Activated CD8-positive, alpha-beta memory T cell treated with anti-CD3 and anti-CD28 coated beads, Interleukin-2, amount 50 U/mL, for 48 hours (primary cell): ENCODE results near the gene SLC38A10.
A peak's percentile ranks its signal among the peaks of the same experiment; 100 is the strongest.

Experiments
- DNase-seq: peaks from one replicate; pipeline ENCODE4 v3.0.0-alpha.2; 2020

The SLC38A10 gene

DNA sequence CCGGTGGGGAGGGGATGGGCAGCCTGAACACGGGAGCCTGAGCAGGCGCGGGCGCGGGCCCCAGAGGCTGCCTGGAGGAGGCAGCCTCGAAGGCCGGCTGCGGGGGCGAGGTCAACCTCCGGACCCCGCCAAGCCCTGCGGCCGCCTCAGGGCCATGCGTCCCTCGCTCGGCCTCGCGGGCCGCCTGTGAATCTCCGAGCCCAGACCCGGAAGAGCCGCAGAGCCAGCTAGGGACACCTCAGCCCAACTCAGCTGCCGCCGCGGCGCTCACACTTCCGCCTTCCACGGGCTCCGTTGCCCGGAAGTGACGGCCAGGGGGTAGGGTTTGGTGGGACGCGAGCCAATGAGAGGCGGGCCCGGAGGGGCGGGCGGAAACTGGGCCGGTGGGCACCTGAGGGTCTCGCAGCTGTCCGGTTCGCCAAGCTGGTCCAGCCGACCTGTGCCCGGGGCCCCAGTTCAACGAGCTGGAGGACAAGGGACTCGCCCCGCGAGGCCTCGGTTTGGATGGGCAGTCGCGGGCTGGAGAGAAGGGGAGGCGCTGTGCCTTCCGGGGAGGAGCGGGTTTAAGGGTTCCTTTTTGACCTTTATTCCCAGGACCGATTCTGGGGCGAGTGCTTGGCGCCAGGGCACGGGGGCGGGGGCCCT lies at the start of gene SLC38A10:
SLC38A10 (minus strand) TSS at position 277 of the 645 bp plus-strand sequence. CDS start 386 bp downstream, outside the sequence.
- DNase-seq = peak; percentile 96

DNA sequence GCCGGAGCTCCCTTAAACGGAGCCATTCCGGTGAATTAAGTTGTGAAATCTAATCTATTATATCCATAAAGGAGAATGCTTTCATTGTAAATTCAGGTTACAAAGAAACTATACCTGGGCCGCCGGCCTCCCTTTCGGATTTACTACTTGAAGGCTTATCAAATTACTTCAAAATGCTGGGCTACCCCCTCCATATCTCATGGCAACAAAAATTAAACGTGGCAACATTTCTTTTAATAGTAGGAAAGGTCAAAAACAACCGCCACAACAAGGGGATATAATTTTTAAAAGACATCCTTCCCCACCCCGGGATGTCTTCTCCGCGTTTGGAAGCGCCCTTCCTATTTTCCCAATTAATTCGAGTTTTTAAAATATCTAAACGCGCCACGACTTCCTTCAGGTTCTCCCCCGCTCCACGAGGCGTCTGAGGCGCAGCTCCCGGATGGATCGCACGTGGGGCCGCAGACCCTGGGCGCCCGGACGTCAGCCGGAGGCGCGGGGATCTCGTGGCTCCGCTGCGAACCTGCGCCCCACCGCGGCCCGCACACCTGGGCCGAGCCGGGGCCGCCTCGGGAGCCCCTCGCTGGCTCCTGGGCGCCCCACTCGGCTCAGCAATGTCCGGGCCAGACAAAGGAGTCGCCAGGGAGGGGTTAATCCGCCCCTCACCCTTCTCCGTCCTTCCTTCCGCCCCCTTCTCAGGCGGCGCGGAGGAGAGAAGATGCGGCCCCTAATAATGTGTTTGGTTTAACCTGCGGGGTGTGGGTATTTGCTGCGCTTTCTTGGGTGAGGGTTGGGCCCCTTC lies 47.4 kb upstream of the SLC38A10 start:
- DNase-seq = no peak

DNA sequence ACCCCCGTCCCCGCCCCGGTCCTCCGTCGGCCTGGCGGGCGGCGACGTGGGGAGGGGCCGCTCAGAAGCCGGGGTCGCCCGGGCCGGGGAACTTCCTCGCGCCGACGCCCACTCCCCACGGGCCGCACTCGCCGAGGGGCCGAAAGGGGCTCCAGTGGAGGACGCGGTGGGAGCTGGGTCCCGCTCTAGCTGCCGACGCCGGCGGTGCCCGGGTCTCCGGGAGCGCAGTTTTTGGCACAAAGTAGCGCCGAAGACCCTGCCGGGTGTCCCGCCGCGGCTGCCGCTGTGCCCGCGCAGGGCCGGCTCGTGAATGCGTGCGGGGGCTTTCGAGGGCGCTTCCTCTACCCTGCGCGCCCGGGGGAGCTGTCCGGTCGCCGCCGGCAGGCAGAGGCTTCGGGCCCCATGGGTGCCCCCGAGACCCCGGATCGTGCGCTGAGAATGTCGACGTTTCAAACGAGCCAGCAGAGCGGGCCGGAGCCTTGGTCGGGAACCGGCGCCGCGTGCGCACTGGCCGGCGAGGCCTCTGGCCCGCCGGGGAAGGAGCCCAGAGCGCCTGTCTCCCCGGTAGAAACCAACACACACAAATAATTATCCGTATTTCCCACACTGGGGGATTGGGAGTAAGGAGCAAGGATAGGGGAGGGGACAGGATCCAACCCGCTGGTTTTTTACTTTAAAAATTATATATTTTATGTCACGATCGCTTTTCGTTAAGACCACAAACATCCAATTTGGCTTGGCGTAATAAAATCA lies 46.6 kb upstream of the SLC38A10 start:
- DNase-seq = no peak

DNA sequence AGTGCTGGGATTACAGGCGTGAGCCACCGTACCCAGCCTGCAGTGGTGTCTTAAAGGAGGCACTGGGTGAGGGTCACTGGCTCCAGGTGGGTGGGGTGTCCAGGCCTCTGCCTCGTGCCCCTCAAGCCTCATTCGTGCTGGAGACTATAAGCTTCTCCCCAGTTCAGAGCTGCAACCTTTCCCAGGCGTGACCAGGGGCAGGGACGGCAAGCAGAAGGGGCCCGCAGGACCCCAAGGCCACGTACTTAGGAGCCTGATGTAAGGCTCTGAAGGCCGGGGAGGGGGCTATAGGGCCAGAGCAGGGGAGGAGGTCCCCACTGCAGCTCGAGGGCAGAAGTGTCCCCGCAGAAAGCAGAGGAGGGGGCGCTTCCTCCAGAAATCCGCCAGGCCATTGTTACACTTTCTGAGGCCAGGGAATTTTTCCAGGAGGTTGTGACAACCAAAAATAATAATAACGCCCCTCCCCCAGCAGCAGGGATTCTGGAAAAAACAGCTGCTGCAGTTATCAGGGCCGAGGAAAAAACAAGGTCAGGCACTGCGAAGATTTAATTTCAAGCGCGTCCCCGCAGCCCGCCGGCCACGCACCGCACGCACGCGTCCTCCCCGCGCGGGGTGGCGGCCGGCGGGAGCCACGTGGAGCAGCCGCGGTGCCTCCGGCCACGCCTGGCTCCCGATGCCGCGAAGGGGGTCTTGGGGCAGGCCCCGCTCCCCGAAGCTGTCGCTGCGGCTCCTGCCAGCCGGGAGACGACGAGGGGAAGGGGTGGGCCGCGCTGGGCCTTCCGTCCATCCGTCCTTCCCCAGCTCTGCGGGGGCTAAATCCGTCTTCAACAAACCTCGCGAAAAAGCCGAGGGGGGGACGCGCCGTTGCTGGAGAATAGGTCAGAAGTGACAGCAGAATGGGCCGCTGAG lies 45.8 kb upstream of the SLC38A10 start:
- no peak for DNase-seq

DNA sequence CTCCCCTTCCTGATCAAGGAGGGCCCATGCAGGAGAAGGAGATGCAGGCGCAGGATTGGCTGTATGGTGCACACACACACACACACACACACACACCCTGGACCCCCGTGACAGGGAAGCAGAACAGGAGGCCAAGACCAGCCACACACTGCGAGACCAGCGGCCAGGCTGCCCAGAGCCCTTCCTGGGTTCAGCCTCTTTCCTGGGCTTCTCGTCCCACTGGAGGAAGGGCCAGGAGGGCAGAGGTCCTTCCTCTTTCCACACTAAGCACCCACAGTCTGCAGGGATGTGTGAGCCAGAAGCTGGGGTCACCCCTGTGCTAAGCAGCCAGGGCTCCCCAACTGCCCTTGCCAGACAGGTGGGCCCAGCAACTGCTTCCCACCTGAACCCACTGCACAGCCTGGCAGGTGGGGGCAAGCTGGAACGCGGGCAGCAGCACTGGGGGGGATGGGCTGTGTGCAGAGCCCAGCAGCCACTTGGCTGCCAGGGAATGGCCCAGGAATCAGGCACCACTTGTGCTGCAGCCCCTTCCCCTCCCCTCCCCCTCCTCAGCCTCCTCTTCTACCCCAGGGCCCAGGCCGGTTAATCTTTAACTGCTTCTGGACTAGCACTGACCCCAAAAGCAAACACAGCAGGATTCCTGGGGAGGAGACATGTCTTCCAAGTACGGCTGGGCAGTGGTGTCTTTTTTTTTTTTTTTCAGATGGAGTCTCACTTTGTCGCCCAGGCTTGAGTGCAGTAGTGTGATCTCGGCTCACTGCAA lies 44.6 kb upstream of the SLC38A10 start:
- DNase-seq = no peak

DNA sequence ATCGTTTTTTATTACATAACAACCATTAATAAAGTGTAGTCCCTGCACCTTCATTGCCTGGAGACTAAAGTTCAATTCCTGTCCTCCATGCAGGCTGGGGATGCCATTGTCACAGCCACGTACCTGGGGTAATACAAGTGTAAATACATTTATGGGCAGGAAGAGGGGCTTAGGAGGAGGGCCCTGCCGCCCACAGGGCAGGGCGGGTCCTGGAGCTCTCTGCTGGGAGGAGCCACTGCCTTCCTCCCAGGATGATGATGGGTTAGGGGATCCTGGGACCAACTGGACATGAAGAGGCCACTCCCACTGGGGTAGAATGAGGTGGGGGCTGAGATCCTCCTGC lies 44.1 kb upstream of the SLC38A10 start:
- DNase-seq = no peak

DNA sequence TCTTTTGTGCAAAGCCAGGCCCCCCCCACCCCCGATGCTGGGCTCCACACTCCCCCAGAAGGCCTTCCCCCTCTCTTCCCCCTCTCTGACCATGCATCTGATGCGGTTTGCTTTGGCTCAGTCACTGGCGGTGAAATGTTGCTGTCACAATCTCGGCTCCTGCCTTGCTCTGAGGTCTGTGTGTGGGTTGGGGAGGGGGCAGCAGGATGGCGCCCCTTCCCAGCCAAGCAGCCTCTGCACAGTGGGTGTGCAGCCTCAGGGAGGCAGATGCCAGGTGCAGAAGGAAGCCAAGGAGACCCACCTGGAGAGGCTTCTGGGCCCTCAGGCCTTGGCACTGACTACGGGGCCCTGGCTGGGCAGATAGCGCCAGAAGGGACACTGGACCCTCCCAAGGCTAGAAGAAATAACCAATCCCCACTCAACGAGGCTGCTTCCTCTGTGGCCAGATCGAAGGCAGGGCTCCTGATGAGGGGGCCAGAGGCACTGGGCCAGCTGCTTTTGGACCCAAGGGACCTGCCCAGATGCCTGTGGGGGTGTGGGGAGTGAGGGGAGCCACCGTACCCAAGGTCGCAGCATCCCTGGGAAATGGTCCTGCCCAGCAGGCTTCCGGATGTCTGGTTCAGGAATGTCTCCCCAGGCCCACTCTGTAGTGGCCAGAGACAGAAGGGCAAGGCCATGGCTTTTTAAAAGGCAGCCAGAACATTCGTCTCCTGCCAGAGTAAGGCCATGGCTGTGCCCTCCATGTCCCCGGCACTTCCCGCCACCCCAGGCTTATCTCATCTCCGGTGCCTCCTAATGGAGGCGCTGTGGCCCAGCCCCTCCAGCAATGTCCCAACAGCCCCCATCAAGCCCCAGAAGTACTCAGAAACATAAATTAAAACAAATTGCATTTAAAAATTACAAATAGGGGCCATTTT lies 43.4 kb upstream of the SLC38A10 start:
- DNase-seq = no peak

DNA sequence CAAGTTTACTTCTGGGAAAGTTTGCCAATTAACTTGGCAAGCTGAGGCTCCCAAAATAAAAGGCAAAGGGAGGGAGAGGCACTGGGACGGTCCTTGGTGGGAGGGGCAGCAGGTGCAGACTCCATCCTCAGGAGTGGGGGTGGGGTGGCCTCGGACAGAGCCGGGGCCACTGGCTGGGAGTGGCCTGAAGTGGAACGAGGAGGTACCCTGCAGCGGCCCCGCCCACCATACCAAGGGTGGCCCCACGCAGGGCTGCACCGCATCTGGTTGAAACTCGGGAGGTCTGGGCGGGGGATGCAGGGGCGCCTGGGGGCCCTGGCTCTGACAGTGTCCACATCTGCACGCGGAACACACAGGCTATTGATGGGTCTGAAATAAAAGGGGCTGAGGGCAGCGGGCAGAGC lies 42.4 kb upstream of the SLC38A10 start:
- DNase-seq = no peak

DNA sequence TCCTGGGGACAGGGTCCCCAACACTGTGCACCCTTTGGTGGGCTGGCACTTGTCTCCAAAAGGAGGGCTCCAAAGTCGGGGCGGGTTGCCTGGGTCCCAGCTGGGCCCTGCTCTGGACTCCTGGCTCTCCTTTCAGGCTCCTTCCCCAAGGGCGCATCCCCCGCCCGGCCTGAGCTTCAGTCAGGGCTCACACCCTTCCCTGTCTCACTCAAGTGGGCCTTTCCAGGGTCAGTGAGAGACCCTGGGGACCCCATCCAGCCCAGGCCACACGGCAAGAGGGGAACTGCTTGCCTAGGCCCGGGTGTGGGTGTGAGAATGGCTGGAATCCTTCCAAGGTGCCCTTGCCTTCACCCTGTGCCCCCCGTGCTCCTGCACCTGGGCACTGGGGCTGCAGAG lies 41.8 kb upstream of the SLC38A10 start:
- no peak for DNase-seq

DNA sequence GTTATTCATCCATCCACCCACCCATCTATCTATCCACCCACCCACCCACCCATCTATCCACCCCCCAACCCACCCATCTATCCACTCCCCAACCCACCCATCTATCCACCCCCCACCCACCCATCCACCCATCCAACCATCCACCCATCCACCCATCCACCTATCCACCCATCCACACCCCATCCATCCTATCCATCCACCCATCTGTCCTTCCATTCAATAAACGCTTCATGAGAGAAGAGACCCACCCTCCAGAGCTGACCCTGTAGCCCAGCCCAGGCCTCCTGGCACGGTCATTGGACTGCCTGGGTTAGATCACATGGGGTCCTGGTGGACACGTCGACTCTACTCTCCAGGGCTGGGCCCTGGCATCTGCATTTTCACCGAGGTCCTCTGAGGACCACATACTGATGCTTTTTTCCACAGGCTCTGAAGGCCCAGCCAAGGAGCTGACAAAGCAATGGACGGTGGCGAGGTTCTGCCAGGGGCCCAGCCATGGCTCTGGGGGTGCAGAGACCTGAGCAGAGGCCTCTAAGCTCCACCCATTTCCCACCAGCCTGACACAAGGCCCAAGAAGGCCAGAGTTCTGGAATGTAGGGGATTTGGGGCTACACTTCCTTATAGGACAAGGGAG lies 41.3 kb upstream of the SLC38A10 start:
- DNase-seq = no peak

DNA sequence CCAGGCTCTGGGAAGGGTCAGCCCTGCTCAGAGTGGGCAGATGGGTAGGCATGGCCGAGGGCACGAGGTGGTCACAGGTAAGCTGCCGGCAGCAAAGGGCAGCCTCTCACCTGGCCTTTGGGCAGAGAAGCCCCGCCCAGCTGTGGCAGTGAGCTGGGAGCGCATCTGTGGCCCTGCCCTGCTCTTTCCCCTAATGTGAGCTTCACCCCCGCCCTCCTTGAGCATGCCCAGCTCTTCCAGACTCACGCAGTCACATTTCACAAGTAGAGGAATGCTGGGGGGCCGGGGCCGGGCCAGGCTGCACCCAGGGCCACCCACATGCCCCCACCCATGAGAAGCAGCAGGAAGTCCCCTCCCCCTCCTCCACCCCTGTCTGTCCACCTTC lies 40.7 kb upstream of the SLC38A10 start:
- no peak for DNase-seq

DNA sequence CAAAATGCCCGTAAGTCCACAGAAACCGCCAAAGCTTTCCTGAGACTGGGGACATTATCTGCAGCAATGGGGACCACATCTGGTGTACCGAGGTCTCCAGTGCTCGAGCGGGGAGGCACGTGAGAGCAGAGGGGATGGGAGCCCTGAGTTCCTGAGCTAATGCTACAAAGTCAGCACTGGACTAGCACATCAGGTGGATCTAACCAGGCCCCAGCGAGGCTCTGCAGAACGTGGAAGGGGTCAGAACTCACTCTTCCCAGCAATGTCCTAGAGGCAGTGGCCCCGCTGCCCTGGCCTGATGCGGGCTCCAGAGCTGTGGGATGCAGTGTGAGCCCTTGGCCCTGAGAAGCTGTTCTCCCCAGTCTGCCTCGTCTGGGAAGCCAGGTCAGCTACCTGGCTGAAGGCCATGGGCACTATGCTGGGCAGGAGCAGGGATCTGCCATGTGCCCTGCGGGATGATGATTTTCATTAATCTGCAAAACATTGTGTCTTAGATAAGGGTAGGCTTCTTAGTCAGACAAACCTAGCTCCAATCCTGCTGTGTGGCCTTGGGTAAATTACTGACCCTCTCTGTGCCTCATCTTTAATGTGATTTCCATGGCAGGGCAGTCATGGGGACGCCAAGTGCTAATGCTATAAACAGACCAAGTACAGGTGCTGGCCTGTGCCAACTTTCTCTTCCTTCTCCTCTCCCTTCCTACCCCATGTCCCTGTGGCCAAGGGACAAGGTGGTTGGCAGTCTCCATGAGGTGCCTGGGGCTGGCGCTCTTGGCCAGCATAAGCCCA lies 40.1 kb upstream of the SLC38A10 start:
- DNase-seq = no peak

DNA sequence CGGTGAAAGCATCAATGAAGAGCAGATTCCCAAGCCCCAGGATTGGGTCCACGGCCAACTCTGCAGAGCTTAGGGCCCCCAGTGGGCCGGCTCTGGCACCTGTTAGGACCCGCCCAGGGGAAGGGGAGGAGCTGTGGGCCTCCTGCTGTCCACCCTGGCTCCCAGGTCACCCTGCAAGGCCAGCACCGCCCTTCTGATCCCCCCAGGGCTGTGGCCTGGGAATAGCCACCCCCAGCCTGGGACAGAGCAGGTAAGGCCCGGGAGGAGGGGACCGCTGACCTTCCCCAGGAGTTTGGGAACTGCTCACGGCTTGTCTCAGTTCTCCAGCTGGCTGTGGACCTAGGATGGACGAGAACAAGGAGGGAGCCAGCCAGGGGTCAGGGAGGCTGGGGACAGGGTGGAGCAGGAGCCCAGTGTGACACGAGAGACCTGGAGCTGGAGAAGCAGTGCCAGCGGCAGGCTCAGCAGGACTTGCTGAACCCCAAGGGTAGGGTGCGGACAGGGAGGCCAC lies 39.3 kb upstream of the SLC38A10 start:
- no peak for DNase-seq

DNA sequence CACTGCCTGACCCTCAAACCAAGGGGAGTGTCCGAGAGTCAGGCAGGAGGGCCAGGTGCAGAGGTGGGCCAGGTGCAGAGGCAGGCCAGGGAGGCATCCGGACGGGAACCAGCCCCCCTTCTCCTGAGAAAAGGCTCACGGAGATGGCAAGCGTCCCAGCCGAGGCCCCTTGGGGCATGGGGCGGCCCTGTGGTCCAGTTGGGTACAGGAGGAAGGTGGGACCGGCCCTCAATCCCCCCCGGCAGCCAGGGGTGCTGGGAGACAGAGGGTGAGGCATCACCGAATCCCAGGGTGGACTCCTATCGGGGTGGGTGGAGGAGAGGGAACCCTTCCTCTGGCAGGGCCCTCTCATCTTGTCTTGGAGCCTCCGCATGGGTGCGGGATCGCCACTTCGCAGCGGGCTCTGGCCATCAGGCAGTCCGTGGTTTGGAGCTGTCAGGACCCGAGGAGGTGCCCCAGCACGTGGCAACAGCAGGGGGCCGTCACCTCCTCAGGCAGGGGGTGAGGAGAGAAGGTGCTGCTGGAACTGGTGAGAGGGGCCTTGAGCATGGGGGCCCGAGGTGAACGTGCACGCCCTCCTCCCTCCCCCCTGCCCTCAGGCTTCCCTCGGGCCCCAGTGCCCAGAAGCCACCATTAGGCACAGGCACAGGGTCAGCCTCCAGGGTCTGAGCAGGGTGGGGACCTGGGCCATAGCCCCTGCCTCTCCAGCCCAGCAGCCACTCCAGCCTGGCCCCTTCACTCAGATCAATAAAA lies 38.7 kb upstream of the SLC38A10 start:
- DNase-seq = no peak

DNA sequence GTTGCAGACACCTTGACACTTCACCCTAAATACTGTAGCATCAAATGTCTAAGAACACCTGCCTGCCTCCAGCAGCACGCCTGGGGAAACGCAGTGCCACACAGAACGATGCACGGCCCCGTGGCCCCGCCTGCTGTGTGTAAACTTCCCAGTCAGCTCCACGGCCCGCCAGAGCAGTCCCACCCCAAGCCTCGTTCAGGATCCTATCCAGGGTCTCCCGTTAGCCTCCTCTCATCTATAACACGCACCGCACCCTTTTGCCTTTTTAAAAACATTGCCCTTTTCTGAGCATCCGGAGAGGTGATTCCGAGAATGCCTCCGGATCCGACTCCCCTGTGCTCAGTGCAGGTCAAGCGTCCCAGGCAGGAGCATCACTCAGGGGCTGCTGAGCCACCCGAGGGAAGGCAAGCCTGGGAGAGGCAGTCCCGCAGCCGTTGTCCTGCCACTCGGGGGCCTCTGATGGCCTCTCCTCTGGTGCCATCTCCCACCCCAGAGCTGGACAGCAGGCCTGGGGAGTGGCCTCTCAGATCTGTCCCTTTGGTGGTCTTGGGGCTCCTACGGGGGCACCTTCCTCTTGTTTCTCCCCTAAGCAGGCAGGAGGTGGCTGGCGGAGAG lies 37.9 kb upstream of the SLC38A10 start:
- no peak for DNase-seq

DNA sequence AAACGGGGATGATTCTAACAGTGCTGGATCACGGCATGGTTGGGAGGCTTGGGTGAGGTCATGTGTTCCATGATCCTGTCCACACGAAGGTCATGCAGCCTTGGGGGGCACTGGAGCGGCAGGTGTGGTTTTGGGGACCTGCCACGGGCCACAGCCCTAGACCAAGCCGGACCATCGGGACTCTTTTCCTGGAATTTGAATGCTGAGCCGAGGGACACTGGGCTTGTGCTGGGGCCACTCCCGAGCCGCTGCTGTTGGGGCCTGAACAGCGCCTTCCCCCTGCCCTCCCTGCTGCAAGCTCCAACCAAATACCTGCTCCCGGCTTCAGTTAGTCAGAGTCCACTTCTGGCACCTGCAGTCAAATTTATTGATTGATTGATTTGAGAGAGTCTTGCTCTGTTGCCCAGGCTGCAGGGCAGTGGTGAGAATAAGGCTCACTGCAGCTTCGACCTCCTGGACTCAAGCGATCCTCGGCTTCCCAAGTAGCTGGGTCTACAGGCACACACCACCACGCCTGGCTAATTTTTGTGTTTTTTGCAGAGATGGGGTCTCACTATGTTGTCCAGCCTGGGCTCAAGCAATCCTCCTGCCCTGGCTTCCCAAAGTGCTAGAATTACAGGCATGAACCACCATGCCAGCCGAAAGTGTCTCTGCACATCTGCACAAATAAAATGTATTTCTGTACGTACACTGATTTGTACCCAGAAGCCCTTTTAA lies 37.2 kb upstream of the SLC38A10 start:
- no peak for DNase-seq

DNA sequence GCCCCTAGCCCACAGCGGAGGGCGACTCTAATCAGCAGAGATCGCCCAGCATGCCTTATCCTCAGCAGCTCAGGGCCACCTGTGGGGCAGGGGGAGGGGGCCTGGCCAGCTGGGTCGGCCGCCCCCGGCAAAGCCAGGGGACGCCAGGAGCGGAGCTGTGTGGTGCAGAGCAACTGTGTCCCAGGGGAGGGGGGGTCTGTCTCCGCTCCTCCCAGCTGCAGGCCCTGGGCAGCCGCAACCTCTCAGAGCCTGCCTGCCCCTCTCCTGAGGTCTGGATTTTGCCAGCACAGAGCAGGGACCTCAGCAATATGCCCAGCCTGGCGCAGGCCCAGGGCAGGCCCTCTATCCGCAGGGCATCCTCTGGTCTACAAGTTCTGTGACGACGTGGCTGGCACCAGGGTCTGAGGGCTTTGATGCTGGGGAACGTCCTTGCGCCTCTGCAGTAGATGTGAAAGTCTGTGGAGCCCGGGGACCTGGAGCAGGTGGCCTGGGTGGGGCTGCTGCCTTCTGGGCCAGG lies 36.5 kb upstream of the SLC38A10 start:
- no peak for DNase-seq
